ENCODE data around the gene NRXN2.

The NRXN2 gene

GRCh38 chr11:64583296-64584262, 139.4 kb downstream of the NRXN2 start:
- Mint-ChIP-seq H3K9me3 (peaks cover 8% of the 10 kb centered on the region), H3K27ac (no peak overlapping the region), H3K36me3 (ENCODE audit: low read depth) (no peaks in the 10 kb centered on the region), H3K4me3 (no peak overlapping the region), H3K4me1 (ENCODE audit: low read depth) (no peaks in the 10 kb centered on the region), H3K27me3 (ENCODE audit: low read depth) (peaks cover 2% of the 10 kb centered on the region)
- no peak for DNase-seq (ENCODE audit: low spot score)

- Mint-ChIP-seq H3K27me3 (ENCODE audit: low read depth) (no peaks in the 10 kb centered on the region), H3K4me1 (ENCODE audit: low read depth) (no peaks in the 10 kb centered on the region), H3K4me3 (no peak overlapping the region), H3K36me3 (ENCODE audit: low read depth) (no peaks in the 10 kb centered on the region), H3K9me3 (peaks cover 1% of the 10 kb centered on the region), H3K27ac (no peak overlapping the region)
- no peak for DNase-seq (ENCODE audit: low spot score)
Measured at GRCh38 chr11:64582885-64583284, 140.1 kb downstream of the NRXN2 start.

- no peaks in the 10 kb centered on the region for H3K9me3 Mint-ChIP-seq
- no peaks in the 10 kb centered on the region for H3K36me3 Mint-ChIP-seq (ENCODE audit: low read depth)
- H3K27ac Mint-ChIP-seq = no peak overlapping the region
- no peak overlapping the region for H3K4me3 Mint-ChIP-seq
- DNase-seq (ENCODE audit: low spot score) = no peak
- no peaks in the 10 kb centered on the region for H3K27me3 Mint-ChIP-seq (ENCODE audit: low read depth)
- no peaks in the 10 kb centered on the region for H3K4me1 Mint-ChIP-seq (ENCODE audit: low read depth)
Measured at GRCh38 chr11:64581057-64581523, 141.9 kb downstream of the NRXN2 start.

GRCh38 chr11:64580412-64580811, 142.6 kb downstream of the NRXN2 start:
- H3K36me3 Mint-ChIP-seq (ENCODE audit: low read depth) = no peaks in the 10 kb centered on the region
- no peak for DNase-seq (ENCODE audit: low spot score)
- no peaks in the 10 kb centered on the region for H3K9me3 Mint-ChIP-seq
- no peaks in the 10 kb centered on the region for H3K27me3 Mint-ChIP-seq (ENCODE audit: low read depth)
- no peak overlapping the region for H3K27ac Mint-ChIP-seq
- H3K4me3 Mint-ChIP-seq = no peak overlapping the region
- H3K4me1 Mint-ChIP-seq (ENCODE audit: low read depth) = no peaks in the 10 kb centered on the region

GRCh38 chr11:64577202-64577601, 145.8 kb downstream of the NRXN2 start:
- Mint-ChIP-seq H3K36me3 (ENCODE audit: low read depth) (no peaks in the 10 kb centered on the region), H3K27me3 (ENCODE audit: low read depth) (peaks cover 9% of the 10 kb centered on the region)

GRCh38 chr11:64572143-64572542, 150.9 kb downstream of the NRXN2 start:
- Mint-ChIP-seq H3K4me1 (ENCODE audit: low read depth) (no peaks in the 10 kb centered on the region), H3K27ac (no peak overlapping the region), H3K36me3 (ENCODE audit: low read depth) (no peaks in the 10 kb centered on the region), H3K4me3 (no peak overlapping the region), H3K9me3 (no peaks in the 10 kb centered on the region), H3K27me3 (ENCODE audit: low read depth) (peaks cover 9% of the 10 kb centered on the region)
- DNase-seq (ENCODE audit: low spot score) = no peak

More at GRCh38 chr11:64577202-64577601, 145.8 kb downstream of the NRXN2 start:
- no peak for DNase-seq (ENCODE audit: low spot score)
- H3K4me3 Mint-ChIP-seq = no peak overlapping the region
- H3K4me1 Mint-ChIP-seq (ENCODE audit: low read depth) = no peaks in the 10 kb centered on the region
- H3K27ac Mint-ChIP-seq = no peak overlapping the region
- H3K9me3 Mint-ChIP-seq = no peaks in the 10 kb centered on the region

- Mint-ChIP-seq H3K36me3 (ENCODE audit: low read depth) (no peaks in the 10 kb centered on the region), H3K4me1 (ENCODE audit: low read depth) (peaks cover 2% of the 10 kb centered on the region), H3K4me3 (no peak overlapping the region), H3K27me3 (ENCODE audit: low read depth) (peaks cover 9% of the 10 kb centered on the region), H3K27ac (no peak overlapping the region), H3K9me3 (no peaks in the 10 kb centered on the region)
- DNase-seq (ENCODE audit: low spot score) = no peak
Measured at GRCh38 chr11:64571410-64572091, 151.4 kb downstream of the NRXN2 start.

- Mint-ChIP-seq H3K9me3 (no peaks in the 10 kb centered on the region), H3K4me1 (ENCODE audit: low read depth) (peaks cover 5% of the 10 kb centered on the region), H3K36me3 (ENCODE audit: low read depth) (no peaks in the 10 kb centered on the region), H3K27ac (no peak overlapping the region), H3K4me3 (no peak overlapping the region), H3K27me3 (ENCODE audit: low read depth) (peaks cover 9% of the 10 kb centered on the region)
- DNase-seq (ENCODE audit: low spot score) = no peak
Measured at GRCh38 chr11:64571050-64571409, 152.0 kb downstream of the NRXN2 start.

GRCh38 chr11:64570341-64570740, 152.7 kb downstream of the NRXN2 start:
- peaks cover 5% of the 10 kb centered on the region for H3K4me1 Mint-ChIP-seq (ENCODE audit: low read depth)
- H3K4me3 Mint-ChIP-seq = no peak overlapping the region
- no peaks in the 10 kb centered on the region for H3K9me3 Mint-ChIP-seq
- H3K27ac Mint-ChIP-seq = no peak overlapping the region
- peaks cover 9% of the 10 kb centered on the region for H3K27me3 Mint-ChIP-seq (ENCODE audit: low read depth)
- no peaks in the 10 kb centered on the region for H3K36me3 Mint-ChIP-seq (ENCODE audit: low read depth)
- no peak for DNase-seq (ENCODE audit: low spot score)

GRCh38 chr11:64569300-64569970, 153.6 kb downstream of the NRXN2 start:
- H3K36me3 Mint-ChIP-seq (ENCODE audit: low read depth) = no peaks in the 10 kb centered on the region
- no peak overlapping the region for H3K27ac Mint-ChIP-seq
- H3K4me3 Mint-ChIP-seq = no peak overlapping the region
- DNase-seq (ENCODE audit: low spot score) = no peak
- no peaks in the 10 kb centered on the region for H3K9me3 Mint-ChIP-seq
- H3K27me3 Mint-ChIP-seq (ENCODE audit: low read depth) = peaks cover 7% of the 10 kb centered on the region
- H3K4me1 Mint-ChIP-seq (ENCODE audit: low read depth) = peaks cover 5% of the 10 kb centered on the region

GRCh38 chr11:64568584-64569140, 154.3 kb downstream of the NRXN2 start:
- H3K27ac Mint-ChIP-seq = no peak overlapping the region
- peaks cover 5% of the 10 kb centered on the region for H3K27me3 Mint-ChIP-seq (ENCODE audit: low read depth)
- no peaks in the 10 kb centered on the region for H3K9me3 Mint-ChIP-seq
- peaks cover 5% of the 10 kb centered on the region for H3K4me1 Mint-ChIP-seq (ENCODE audit: low read depth)
- no peak overlapping the region for H3K4me3 Mint-ChIP-seq
- no peak for DNase-seq (ENCODE audit: low spot score)
- H3K36me3 Mint-ChIP-seq (ENCODE audit: low read depth) = no peaks in the 10 kb centered on the region

GRCh38 chr11:64568041-64568571, 154.9 kb downstream of the NRXN2 start:
- Mint-ChIP-seq H3K36me3 (ENCODE audit: low read depth) (no peaks in the 10 kb centered on the region), H3K27ac (no peak overlapping the region), H3K27me3 (ENCODE audit: low read depth) (peaks cover 5% of the 10 kb centered on the region), H3K4me1 (ENCODE audit: low read depth) (peaks cover 5% of the 10 kb centered on the region), H3K4me3 (no peak overlapping the region), H3K9me3 (no peaks in the 10 kb centered on the region)
- no peak for DNase-seq (ENCODE audit: low spot score)

Data from T-helper 2 cell treated with Interferon-gamma antibody and Interleukin-4, amounts not matched to agents 5 μg/mL and 100 μg/mL, for 36 hours (primary cell).